PC-9 (cell line): ENCODE results near the gene CACNA1I. TPM values are rescaled to one million over a fixed set of nuclear protein-coding genes. Genes with fewer than 3 reads are reported as not detected.

ENCODE experiments used
- BruUV-seq: library from RNA; stranded (reverse); fragments of 400-500 nt; replicated peaks from 2 replicates; lab custom pipeline; 2021; lab: Mats Ljungman, UMichigan
- CTCF ChIA-PET: fragments of 300-600 bp; sonication (Branson Sonifier 250); formaldehyde crosslinking; loops from one replicate; lab custom pipeline; 2022; ENCODE audit warnings: antibody characterized with exemption; lab: Charles Lee
- POLR2A ChIA-PET: fragments of 300-600 bp; sonication (Branson Sonifier 250); formaldehyde crosslinking; loops from one replicate; lab custom pipeline; 2022; ENCODE audit warnings: antibody characterized with exemption; ENCODE audit not compliant: unreplicated experiment; lab: Charles Lee
- DNase-seq, 2 experiments: peaks; one replicate each; pipeline versions ENCODE4 v3.0.0 to v3.0.0-alpha.2; 2015 to 2022; ENCODE audit warnings: mixed read lengths in 1 of 2
- H2AFZ ChIP-seq: fragments of 200-600 bp; sonication (generic); 2 replicates; pipeline ENCODE4 v1.8.1; 2017; ENCODE audit warnings: antibody characterized with exemption
- H3F3A ChIP-seq: fragments of 200-600 bp; sonication (generic); 2 replicates; pipeline ENCODE4 v1.8.1; 2017; ENCODE audit warnings: antibody characterized with exemption, mild to moderate bottlenecking, low read depth; ENCODE audit not compliant: insufficient read depth
- H3K27ac ChIP-seq: fragments of 200-600 bp; sonication (generic); 2 replicates; pipeline ENCODE4 v1.6.1; 2016; ENCODE audit warnings: mixed run types
- H3K27me3 ChIP-seq: fragments of 200-600 bp; sonication (generic); 2 replicates; pipeline ENCODE4 v1.6.1; 2016; ENCODE audit warnings: low read depth, mixed run types; ENCODE audit not compliant: insufficient read depth
- H3K36me3 ChIP-seq: fragments of 200-600 bp; sonication (generic); 2 replicates; pipeline ENCODE4 v1.6.1; 2016; ENCODE audit warnings: low read depth, mixed run types
- H3K4me1 ChIP-seq: fragments of 200-600 bp; sonication (generic); replicated peaks from 2 replicates; pipeline ENCODE4 v1.6.1; 2016; ENCODE audit warnings: mixed run types; ENCODE audit not compliant: insufficient read depth
- H3K4me2 ChIP-seq: fragments of 200-600 bp; sonication (generic); 2 replicates; pipeline ENCODE4 v1.6.1; 2017; ENCODE audit warnings: mixed run types
- H3K4me3 ChIP-seq: fragments of 200-600 bp; sonication (generic); 2 replicates; pipeline ENCODE4 v1.6.1; 2016; ENCODE audit warnings: mixed run types
- H3K79me2 ChIP-seq: fragments of 200-600 bp; sonication (generic); 2 replicates; pipeline ENCODE4 v1.6.1; 2017; ENCODE audit warnings: low read depth, mixed run types
- H3K9me2 ChIP-seq: fragments of 200-600 bp; sonication (generic); 2 replicates; pipeline ENCODE4 v1.8.1; 2017; ENCODE audit warnings: mild to moderate bottlenecking; ENCODE audit not compliant: insufficient read depth
- H3K9me3 ChIP-seq: fragments of 200-600 bp; sonication (generic); 2 replicates; pipeline ENCODE4 v1.8.1; 2016; ENCODE audit warnings: low read depth; ENCODE audit not compliant: insufficient read depth
- H4K20me1 ChIP-seq: fragments of 200-600 bp; sonication (generic); 2 replicates; pipeline ENCODE4 v1.8.1; 2017; ENCODE audit not compliant: insufficient read depth
- EZH2 ChIP-seq: fragments of 200-600 bp; sonication (generic); IDR thresholded peaks from 2 replicates; pipeline ENCODE4 v1.8.0; 2017; ENCODE audit warnings: antibody characterized with exemption, low read depth
- intact Hi-C: fragments of 100-400 bp; cut with micrococcal nuclease; formaldehyde crosslinking; loops from one replicate; pipeline ENCODE4 v1.10.0; 2022; ENCODE audit not compliant: unreplicated experiment
- total RNA-seq: library from RNA; stranded (reverse); gene quantifications from 2 replicates; pipeline ENCODE4 v1.2.3, GENCODE V29; 2021
- TF ChIP-seq, protein P1 (sequence below): fragments of 200-600 bp; sonication (generic); conservative IDR thresholded peaks from 2 replicates; pipeline ENCODE4 v1.6.1; 2017; ENCODE audit warnings: mixed run types, antibody characterized with exemption, mild to moderate bottlenecking, moderate library complexity

Gene CACNA1I
- total RNA-seq, 1 experiment from 2014 or later = 2.8 TPM

DNA sequence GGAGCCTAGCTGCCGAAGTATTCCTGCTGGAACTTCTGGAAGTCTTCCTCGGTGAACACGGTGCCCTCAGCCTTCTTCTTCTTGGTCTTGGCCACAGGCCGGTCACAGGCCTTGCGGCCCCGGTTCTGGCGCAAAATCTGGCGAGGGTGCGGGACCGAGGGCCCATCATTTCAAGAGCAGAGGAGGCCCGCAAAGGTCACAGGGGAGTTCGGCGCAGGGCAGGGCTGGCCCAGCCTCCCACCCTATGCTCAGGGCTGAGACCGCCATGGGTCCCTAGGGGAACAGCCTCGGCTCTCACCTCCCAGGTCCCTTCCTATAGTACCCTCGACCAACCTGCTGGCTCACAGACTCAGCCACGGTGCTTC is 41.1 kb upstream of the CACNA1I start:
- BruUV-seq = no TSS peak
- intact Hi-C loops = loop anchor here (1.0 to 10.0 kb wide), 5 partner anchors 35 to 762 kb away; partner anchors contain the start of gene PDGFB

DNA sequence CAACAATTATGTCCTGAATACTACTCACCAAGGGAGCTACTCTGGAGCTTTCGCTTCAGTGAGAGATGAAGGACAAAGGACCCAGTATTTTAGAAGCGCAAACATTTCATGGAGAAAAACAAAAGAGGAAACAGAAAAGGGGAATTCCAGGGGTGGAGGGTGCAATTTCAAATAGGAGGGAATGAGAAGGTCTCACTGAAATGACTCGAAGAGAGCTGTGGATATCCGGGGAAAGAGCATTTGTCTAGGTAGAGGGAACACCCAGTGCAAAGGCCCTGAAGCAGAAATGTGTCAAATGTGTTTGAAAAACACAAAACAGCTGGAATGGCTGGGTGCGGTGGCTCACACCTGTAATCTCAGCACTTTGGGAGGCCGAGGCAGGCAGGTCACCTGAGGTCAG is 40.4 kb upstream of the CACNA1I start:
- H4K20me1 ChIP-seq = peaks cover 41% of the 10 kb centered on the region
- H3K79me2 ChIP-seq = peaks cover 34% of the 10 kb centered on the region
- no peak for DNase-seq
- intact Hi-C loops = no loop called here
- no peaks in the 10 kb centered on the region for H3K9me3 ChIP-seq
- H3F3A ChIP-seq = peaks cover 75% of the 10 kb centered on the region
- H3K36me3 ChIP-seq = 0 out of 2 replicates have a peak, but pooled peaks cover 5% of the 10 kb centered on the region
- H3K9me2 ChIP-seq = no peaks in the 10 kb centered on the region
- no peaks in the 10 kb centered on the region for H3K27me3 ChIP-seq
- CTCF ChIA-PET = interaction anchor here (0.7 to 1.1 kb wide), 2 partner anchors 17 to 356 kb away, joined by 9 to 14 read pairs; no protein-coding TSS in a partner anchor
- POLR2A ChIA-PET = interaction anchor here (0.5 to 0.6 kb wide), 2 partner anchors 598 to 877 kb away, joined by 4 to 12 read pairs; no protein-coding TSS in a partner anchor
- no peak overlapping the region for H3K27ac ChIP-seq
- H3K4me2 ChIP-seq = no peak overlapping the region
- BruUV-seq = no TSS peak
- H2AFZ ChIP-seq = no peak overlapping the region
- peaks cover 46% of the 10 kb centered on the region for H3K4me1 ChIP-seq
- H3K4me3 ChIP-seq = no peak overlapping the region
- TF ChIP-seq, protein P1, sequence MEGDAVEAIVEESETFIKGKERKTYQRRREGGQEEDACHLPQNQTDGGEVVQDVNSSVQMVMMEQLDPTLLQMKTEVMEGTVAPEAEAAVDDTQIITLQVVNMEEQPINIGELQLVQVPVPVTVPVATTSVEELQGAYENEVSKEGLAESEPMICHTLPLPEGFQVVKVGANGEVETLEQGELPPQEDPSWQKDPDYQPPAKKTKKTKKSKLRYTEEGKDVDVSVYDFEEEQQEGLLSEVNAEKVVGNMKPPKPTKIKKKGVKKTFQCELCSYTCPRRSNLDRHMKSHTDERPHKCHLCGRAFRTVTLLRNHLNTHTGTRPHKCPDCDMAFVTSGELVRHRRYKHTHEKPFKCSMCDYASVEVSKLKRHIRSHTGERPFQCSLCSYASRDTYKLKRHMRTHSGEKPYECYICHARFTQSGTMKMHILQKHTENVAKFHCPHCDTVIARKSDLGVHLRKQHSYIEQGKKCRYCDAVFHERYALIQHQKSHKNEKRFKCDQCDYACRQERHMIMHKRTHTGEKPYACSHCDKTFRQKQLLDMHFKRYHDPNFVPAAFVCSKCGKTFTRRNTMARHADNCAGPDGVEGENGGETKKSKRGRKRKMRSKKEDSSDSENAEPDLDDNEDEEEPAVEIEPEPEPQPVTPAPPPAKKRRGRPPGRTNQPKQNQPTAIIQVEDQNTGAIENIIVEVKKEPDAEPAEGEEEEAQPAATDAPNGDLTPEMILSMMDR = no peak

More for the DNA sequence above, 41.1 kb upstream of the CACNA1I start:
- Histone ChIP-seq H3K4me3 (no peak overlapping the region), H2AFZ (no peak overlapping the region), H3K9me2 (no peaks in the 10 kb centered on the region), H3K27ac (no peak overlapping the region), H3K9me3 (no peaks in the 10 kb centered on the region), H3K4me2 (peak overlapping the region; percentile 60; the same call in 1 of the 2 replicates), H3K4me1 (peaks cover 39% of the 10 kb centered on the region), H3K36me3 (peaks cover 11% of the 10 kb centered on the region; the same call in 1 of the 2 replicates), H3K27me3 (no peaks in the 10 kb centered on the region), H3K79me2 (peaks cover 34% of the 10 kb centered on the region), H3F3A (peaks cover 81% of the 10 kb centered on the region), H4K20me1 (peaks cover 48% of the 10 kb centered on the region)
- DNase-seq = no peak
- ChIA-PET POLR2A (interaction anchor here (0.5 kb wide), 1 partner anchor 1330 kb away, joined by 3 read pairs; no protein-coding TSS in a partner anchor), CTCF (interaction anchor here (0.6 to 1.2 kb wide), 14 partner anchors 10 to 761 kb away, joined by 3 to 9 read pairs (median 5); partner anchors contain the start of genes ATF4, RPL3 and TAB1)
- no peak for TF ChIP-seq EZH2
- TF ChIP-seq, protein P1 = no peak; the same call in none of the 2 replicates

GRCh38 chr22:39530692-39531331 is 39.7 kb upstream of the CACNA1I start:
- H3K79me2 ChIP-seq = peaks cover 34% of the 10 kb centered on the region
- intact Hi-C loops = no loop called here
- H3F3A ChIP-seq = peaks cover 68% of the 10 kb centered on the region
- TF ChIP-seq, protein P1 = peak; percentile 62
- no peak for TF ChIP-seq EZH2
- H3K9me2 ChIP-seq = no peaks in the 10 kb centered on the region
- peaks cover 34% of the 10 kb centered on the region for H4K20me1 ChIP-seq
- H3K27ac ChIP-seq = no peak overlapping the region
- no peaks in the 10 kb centered on the region for H3K27me3 ChIP-seq
- H3K4me1 ChIP-seq = peaks cover 46% of the 10 kb centered on the region
- BruUV-seq = no TSS peak
- no peaks in the 10 kb centered on the region for H3K9me3 ChIP-seq
- H3K36me3 ChIP-seq = 0 out of 2 replicates have a peak, but pooled peaks cover 4% of the 10 kb centered on the region
- DNase-seq = peak in 1 of 2 experiments; percentile 65
- POLR2A ChIA-PET = interaction anchor here (0.6 kb wide), 1 partner anchor 34 kb away, joined by 3 read pairs; no protein-coding TSS in a partner anchor
- H3K4me2 ChIP-seq = peak overlapping the region; percentile 82; the same call in 1 of the 2 replicates
- no peak overlapping the region for H2AFZ ChIP-seq
- CTCF ChIA-PET = interaction anchor here (0.7 to 1.1 kb wide), 3 partner anchors 8 to 357 kb away, joined by 7 to 14 read pairs (median 9); no protein-coding TSS in a partner anchor
- no peak overlapping the region; the same call in 1 of the 2 replicates for H3K4me3 ChIP-seq
